H9 (cell line): Measurements from ENCODE around the gene ADARB2. TPM values are rescaled to one million over a fixed set of nuclear protein-coding genes. Genes with fewer than 3 reads are reported as not detected.
A peak's percentile ranks its signal among the peaks of the same experiment; 100 is the strongest.

Source experiments
- DNase-seq: peaks from one replicate; pipeline ENCODE4 v3.0.0-alpha.2; 2017
- H2AFZ ChIP-seq: one replicate; pipeline ENCODE4 v1.6.1; 2013; ENCODE audit warnings: mild to moderate bottlenecking, low read length, control low read depth, moderate library complexity
- H2AK5ac ChIP-seq: 2 replicates; pipeline ENCODE4 v1.6.1; 2013; ENCODE audit warnings: low read length, control low read depth, mixed read lengths; ENCODE audit not compliant: insufficient read length
- H2BK120ac ChIP-seq: one replicate; pipeline ENCODE4 v1.6.1; 2013; ENCODE audit warnings: low read depth, mild to moderate bottlenecking, low read length, control low read depth, inconsistent platforms; ENCODE audit not compliant: poor library complexity, severe bottlenecking
- H2BK12ac ChIP-seq: 2 replicates; pipeline ENCODE4 v1.6.1; 2013; ENCODE audit warnings: low read length, control low read depth, mixed read lengths, low read depth; ENCODE audit not compliant: insufficient read length
- H2BK15ac ChIP-seq: 2 replicates; pipeline ENCODE4 v1.6.1; 2013; ENCODE audit warnings: low read depth, low read length, control low read depth
- H2BK20ac ChIP-seq: one replicate; pipeline ENCODE4 v1.6.1; 2013; ENCODE audit warnings: low read depth, mild to moderate bottlenecking, low read length, control low read depth, inconsistent platforms; ENCODE audit not compliant: poor library complexity, severe bottlenecking
- H2BK5ac ChIP-seq: 2 replicates; pipeline ENCODE4 v1.6.1; 2013; ENCODE audit warnings: low read length, control low read depth, mixed read lengths; ENCODE audit not compliant: insufficient read length
- H3K14ac ChIP-seq: 2 replicates; pipeline ENCODE4 v1.6.1; 2013; ENCODE audit warnings: low read length, control low read depth; ENCODE audit not compliant: insufficient read depth
- H3K18ac ChIP-seq: 2 replicates; pipeline ENCODE4 v1.6.1; 2013; ENCODE audit warnings: low read depth, mild to moderate bottlenecking, mixed read lengths, low read length, control low read depth; ENCODE audit not compliant: insufficient read length
- H3K23ac ChIP-seq: 2 replicates; pipeline ENCODE4 v1.6.1; 2013; ENCODE audit warnings: low read length, control low read depth, mixed read lengths, low read depth; ENCODE audit not compliant: insufficient read length
- H3K23me2 ChIP-seq: 2 replicates; pipeline ENCODE4 v1.6.1; 2013; ENCODE audit warnings: low read depth, mild to moderate bottlenecking, mixed read lengths, low read length, control low read depth; ENCODE audit not compliant: insufficient read length, poor library complexity, severe bottlenecking
- H3K27ac ChIP-seq: 2 replicates; pipeline ENCODE4 v1.5.1; 2013; ENCODE audit warnings: low read length, control low read depth, mixed read lengths, low read depth; ENCODE audit not compliant: insufficient read length
- H3K27me3 ChIP-seq: 2 replicates; pipeline ENCODE4 v1.6.1; 2013; ENCODE audit warnings: low read length, control low read depth, inconsistent platforms; ENCODE audit not compliant: insufficient read depth
- H3K4ac ChIP-seq: 2 replicates; pipeline ENCODE4 v1.6.1; 2013; ENCODE audit warnings: low read depth, mild to moderate bottlenecking, control low read depth, inconsistent platforms, low read length, moderate library complexity
- H3K4me1 ChIP-seq: 2 replicates; pipeline ENCODE4 v1.6.1; 2013; ENCODE audit warnings: low read length, control low read depth, inconsistent platforms; ENCODE audit not compliant: insufficient read depth
- H3K4me2 ChIP-seq: 2 replicates; pipeline ENCODE4 v1.6.1; 2013; ENCODE audit warnings: low read length, control low read depth, mixed read lengths; ENCODE audit not compliant: insufficient read length, insufficient read depth
- H3K56ac ChIP-seq: 2 replicates; pipeline ENCODE4 v1.6.1; 2013; ENCODE audit warnings: low read depth, mild to moderate bottlenecking, mixed read lengths, low read length, control low read depth; ENCODE audit not compliant: insufficient read length
- H3K79me1 ChIP-seq: 2 replicates; pipeline ENCODE4 v1.6.1; 2013; ENCODE audit warnings: low read depth, mild to moderate bottlenecking, moderate library complexity, low read length, control low read depth, inconsistent platforms; ENCODE audit not compliant: insufficient read depth, poor library complexity, severe bottlenecking
- H3K79me2 ChIP-seq: 2 replicates; pipeline ENCODE4 v1.6.1; 2013; ENCODE audit warnings: low read length, control low read depth, inconsistent platforms; ENCODE audit not compliant: insufficient read depth
- H3K9ac ChIP-seq: 2 replicates; pipeline ENCODE4 v1.6.1; 2013; ENCODE audit warnings: low read length, control low read depth, mixed read lengths; ENCODE audit not compliant: insufficient read length; ENCODE audit errors: extremely low read depth
- H3K9me3 ChIP-seq: one replicate; pipeline ENCODE4 v1.6.1; 2013; ENCODE audit warnings: low read depth, low read length, inconsistent platforms; ENCODE audit not compliant: control insufficient read depth
- H3T11ph ChIP-seq: one replicate; pipeline ENCODE4 v1.6.1; 2013; ENCODE audit warnings: mild to moderate bottlenecking, low read length, control low read depth, inconsistent platforms
- H4K20me1 ChIP-seq: one replicate; pipeline ENCODE4 v1.6.1; 2013; ENCODE audit not compliant: control insufficient read depth, insufficient read length, insufficient read depth
- H4K5ac ChIP-seq: 2 replicates; pipeline ENCODE4 v1.6.1; 2013; ENCODE audit warnings: low read depth, mild to moderate bottlenecking, mixed read lengths, low read length, control low read depth; ENCODE audit not compliant: insufficient read length
- H4K8ac ChIP-seq: replicated peaks from 2 replicates; pipeline ENCODE4 v1.6.1; 2013; ENCODE audit warnings: low read length, control low read depth, mixed read lengths, low read depth; ENCODE audit not compliant: insufficient read length
- H4K91ac ChIP-seq: 2 replicates; pipeline ENCODE4 v1.6.1; 2013; ENCODE audit warnings: low read depth, mild to moderate bottlenecking, moderate library complexity, mixed read lengths, low read length, control low read depth; ENCODE audit not compliant: insufficient read length
- H3K27ac Mint-ChIP-seq, 3 experiments: 2 replicates in 2 of 3; 3 replicates in 1 of 3; pipeline ENCODE4 v1.8.0; 2020 to 2021; ENCODE audit warnings: mixed read lengths in 3 of 3, mild to moderate bottlenecking in 1 of 3, moderate library complexity in 1 of 3
- H3K27me3 Mint-ChIP-seq: 2 replicates; pipeline ENCODE4 v1.8.0; 2021; ENCODE audit warnings: low read depth, mild to moderate bottlenecking, moderate library complexity, mixed read lengths
- H3K36me3 Mint-ChIP-seq, 3 experiments: 2 replicates in 2 of 3; 3 replicates in 1 of 3; pipeline ENCODE4 v1.8.0; 2020 to 2021; ENCODE audit warnings: low read depth in 3 of 3, mixed read lengths in 3 of 3; ENCODE audit not compliant: insufficient read depth in 1 of 3
- H3K4me1 Mint-ChIP-seq, 2 experiments: 2 replicates each; pipeline ENCODE4 v1.8.0; 2020; ENCODE audit warnings: mixed read lengths in 2 of 2
- H3K4me3 Mint-ChIP-seq, 2 experiments: 2 replicates in 1 of 2; 3 replicates in 1 of 2; pipeline ENCODE4 v1.8.0; 2020 to 2021; ENCODE audit warnings: mild to moderate bottlenecking in 2 of 2, mixed read lengths in 2 of 2, moderate library complexity in 1 of 2
- H3K9me3 Mint-ChIP-seq, 2 experiments: 2 replicates in 1 of 2; 3 replicates in 1 of 2; pipeline ENCODE4 v1.8.0; 2020; ENCODE audit warnings: mild to moderate bottlenecking in 2 of 2, mixed read lengths in 2 of 2, moderate library complexity in 1 of 2
- CTCF ChIP-seq: fragments of 200-600 bp; sonication (generic); conservative IDR thresholded peaks from 3 replicates; pipeline ENCODE4 v1.8.0; 2021; ENCODE audit warnings: antibody characterized with exemption, mild to moderate bottlenecking
- WGBS: extraction: QIAGEN DNeasy Blood & Tissue Kit; methylation state at CpG from one replicate; pipeline ENCODE4 v1.1.7; 2013; ENCODE audit warnings: missing lambda C conversion rate, low lambda C conversion rate, mixed read lengths; ENCODE audit not compliant: insufficient read length; ENCODE audit errors: extremely low coverage; 5-methylcytosine and 5-hydroxymethylcytosine counted together
- total RNA-seq: library from RNA; stranded (reverse); gene quantifications from 2 replicates; pipeline ENCODE4 v1.2.1, GENCODE V29; 2021

ADARB2 gene
- total RNA-seq, 1 experiment from 2014 or later: 0.87 TPM

- no peak overlapping the region for H2AK5ac ChIP-seq
- no peak overlapping the region for H3K4ac ChIP-seq
- Mint-ChIP-seq H3K36me3 (peaks cover 0 to 2% (median 0%) of the 10 kb centered on the region in 3 experiments; a peak in 1 of 7 replicates), H3K9me3 (peaks cover 2 to 4% of the 10 kb centered on the region in 2 experiments; a peak in 3 of 5 replicates), H3K4me3 (no peak overlapping the region), H3K4me1 (peaks cover 38 to 41% of the 10 kb centered on the region in 2 experiments), H3K27me3 (peaks cover 2% of the 10 kb centered on the region; the same call in 1 of the 2 replicates), H3K27ac (peak overlapping the region in 1 of 3 experiments; percentile 82; a peak in 1 of 7 replicates)
- DNase-seq: no peak
- H3K23me2 ChIP-seq: no peaks in the 10 kb centered on the region
- H3T11ph ChIP-seq: no peak overlapping the region
- H4K8ac ChIP-seq: no peak overlapping the region
- H3K27me3 ChIP-seq: no peaks in the 10 kb centered on the region
- no CpG with 5 or more reads among the region's 2 CpGs for WGBS
- no peak overlapping the region for H3K18ac ChIP-seq
- no peak overlapping the region for H4K5ac ChIP-seq
- no peak overlapping the region for H2BK5ac ChIP-seq
- TF ChIP-seq CTCF: no peak
- no peaks in the 10 kb centered on the region; the same call in 1 of the 2 replicates for H3K79me2 ChIP-seq
- no peak overlapping the region for H2BK15ac ChIP-seq
- H3K9me3 ChIP-seq: no peaks in the 10 kb centered on the region
- H2AFZ ChIP-seq: no peak overlapping the region
- H2BK120ac ChIP-seq: no peak overlapping the region
- H2BK20ac ChIP-seq: no peak overlapping the region
- no peak overlapping the region for H3K27ac ChIP-seq
- no peak overlapping the region for H3K14ac ChIP-seq
- no peak overlapping the region for H2BK12ac ChIP-seq
- no peak overlapping the region for H3K56ac ChIP-seq
- H3K9ac ChIP-seq: no peak overlapping the region
- no peak overlapping the region for H3K4me2 ChIP-seq
- H3K79me1 ChIP-seq: no peaks in the 10 kb centered on the region
- H3K4me1 ChIP-seq: peaks cover 3% of the 10 kb centered on the region; the same call in 1 of the 2 replicates
- H3K23ac ChIP-seq: no peak overlapping the region
- no peaks in the 10 kb centered on the region for H4K20me1 ChIP-seq
- no peak overlapping the region for H4K91ac ChIP-seq
These were observed 358.9 kb downstream of the ADARB2 start for GRCh38 chr10:1378473-1378872.
